ENCODE results near the gene GNB1.

- TF ChIP-seq POLR2AphosphoS5 (IDR thresholded peaks at IDR 0.05; ENCODE audit: borderline replicate concordance, low read depth, low read length) (no peak), EZH2 (IDR thresholded peaks at IDR 0.05) (no peak)
Measured at GRCh38 chr1:1773874-1774273, 117.0 kb downstream of the GNB1 start.
